ENCODE results near the gene DOK4.

The DOK4 gene

DNA sequence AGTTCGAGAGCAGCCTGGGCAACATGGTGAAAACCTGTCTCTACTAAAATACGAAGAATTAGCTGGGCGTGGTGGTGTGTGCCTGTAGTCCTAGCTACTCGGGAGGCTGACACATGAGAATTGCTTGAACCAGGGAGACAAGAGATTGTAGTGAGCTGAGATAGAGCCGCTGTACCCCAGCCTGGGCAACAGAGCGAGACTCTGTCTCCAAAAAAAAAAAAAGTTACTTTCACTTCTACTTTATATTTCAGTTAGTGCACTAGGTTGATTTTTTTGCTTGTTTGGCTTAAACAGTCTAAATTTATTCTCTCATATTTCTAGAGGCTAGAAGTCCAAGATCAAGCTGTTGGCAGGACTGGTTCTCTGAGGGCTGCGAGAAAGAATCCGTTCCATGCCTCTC lies 36.7 kb upstream of the DOK4 start:
- no peak for DNase-seq
- intact Hi-C loops (cut with DNase I): no loop called here

DNA sequence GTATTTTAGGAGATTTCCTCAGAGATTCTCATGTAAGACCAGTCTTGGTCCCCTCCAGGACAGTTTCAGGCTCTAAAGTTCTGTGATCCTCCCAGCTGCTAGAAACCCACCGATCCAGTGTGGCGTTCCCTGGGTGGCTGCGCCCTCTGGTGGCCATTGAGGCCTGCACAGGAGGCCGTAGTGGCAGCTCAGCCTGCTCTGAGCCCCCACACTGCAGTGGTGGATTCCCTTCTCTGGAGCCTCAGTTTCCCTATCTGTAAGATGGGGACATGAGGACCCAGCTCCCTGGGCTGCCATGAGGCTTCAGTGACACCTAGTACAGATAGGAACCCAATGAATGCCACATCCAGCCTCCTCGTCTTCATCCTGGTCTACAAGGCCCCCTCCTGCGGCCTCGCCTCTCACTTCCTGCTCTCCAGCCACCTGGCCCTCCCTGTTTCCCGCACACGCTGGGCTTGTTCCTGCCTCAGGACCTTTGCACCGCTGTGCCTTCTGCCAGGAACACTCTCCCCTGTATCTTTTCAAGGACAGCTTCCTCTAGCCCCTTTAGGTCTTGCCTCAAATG lies 33.6 kb upstream of the DOK4 start:
- intact Hi-C loops (cut with DNase I): loop anchor here (2.0 kb wide), 2 partner anchors 101 to 219 kb away; no protein-coding TSS in a partner anchor

DNA sequence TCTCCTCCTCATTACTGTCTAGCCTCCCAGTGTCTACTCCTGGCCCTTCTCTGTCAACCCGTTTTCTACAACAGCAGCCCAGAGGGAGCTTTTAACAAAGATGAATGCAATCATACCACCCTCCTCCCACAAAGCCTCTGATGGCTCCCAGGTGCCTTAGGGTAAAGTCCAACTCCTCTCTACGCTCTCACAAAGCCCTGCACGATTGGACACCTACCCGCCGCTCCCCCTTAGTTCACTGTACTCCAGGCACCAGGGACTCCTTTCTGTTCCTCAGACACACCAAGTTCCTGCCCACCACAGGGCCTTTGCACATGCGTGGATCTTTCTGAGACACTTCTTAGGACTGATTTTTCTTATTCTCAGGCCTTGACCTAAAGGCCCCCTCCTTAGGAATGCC lies 32.6 kb upstream of the DOK4 start:
- DNase-seq: no peak
- intact Hi-C loops (cut with DNase I): loop anchor here (2.0 kb wide), 2 partner anchors 100 to 218 kb away; no protein-coding TSS in a partner anchor

More for the DNA sequence above, 33.6 kb upstream of the DOK4 start:
- peak; percentile 67 to 97 (median 85) for DNase-seq

DNA sequence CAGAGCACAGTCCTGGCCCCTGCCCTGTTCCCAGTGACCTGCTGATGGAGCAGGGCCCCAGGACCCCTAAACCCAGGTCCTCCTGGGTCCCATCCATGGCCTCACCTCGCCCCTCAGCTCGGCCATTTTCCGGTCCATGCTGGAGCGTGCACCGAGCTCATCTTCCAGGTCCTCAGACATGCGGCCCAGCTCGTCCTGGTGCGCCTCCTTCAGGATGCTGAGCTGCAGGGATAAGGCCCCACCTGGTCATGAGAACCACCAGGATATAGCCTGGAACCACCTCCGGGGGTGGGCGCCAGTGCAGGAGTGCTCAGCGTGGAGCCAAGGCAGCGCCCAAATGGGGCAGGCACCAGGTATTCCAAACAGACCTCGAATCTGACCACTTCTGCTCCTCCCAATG lies 32.2 kb upstream of the DOK4 start:
- intact Hi-C loops (cut with DNase I): loop anchor here (2.0 kb wide), 2 partner anchors 100 to 218 kb away; no protein-coding TSS in a partner anchor
- no peak for DNase-seq

DNA sequence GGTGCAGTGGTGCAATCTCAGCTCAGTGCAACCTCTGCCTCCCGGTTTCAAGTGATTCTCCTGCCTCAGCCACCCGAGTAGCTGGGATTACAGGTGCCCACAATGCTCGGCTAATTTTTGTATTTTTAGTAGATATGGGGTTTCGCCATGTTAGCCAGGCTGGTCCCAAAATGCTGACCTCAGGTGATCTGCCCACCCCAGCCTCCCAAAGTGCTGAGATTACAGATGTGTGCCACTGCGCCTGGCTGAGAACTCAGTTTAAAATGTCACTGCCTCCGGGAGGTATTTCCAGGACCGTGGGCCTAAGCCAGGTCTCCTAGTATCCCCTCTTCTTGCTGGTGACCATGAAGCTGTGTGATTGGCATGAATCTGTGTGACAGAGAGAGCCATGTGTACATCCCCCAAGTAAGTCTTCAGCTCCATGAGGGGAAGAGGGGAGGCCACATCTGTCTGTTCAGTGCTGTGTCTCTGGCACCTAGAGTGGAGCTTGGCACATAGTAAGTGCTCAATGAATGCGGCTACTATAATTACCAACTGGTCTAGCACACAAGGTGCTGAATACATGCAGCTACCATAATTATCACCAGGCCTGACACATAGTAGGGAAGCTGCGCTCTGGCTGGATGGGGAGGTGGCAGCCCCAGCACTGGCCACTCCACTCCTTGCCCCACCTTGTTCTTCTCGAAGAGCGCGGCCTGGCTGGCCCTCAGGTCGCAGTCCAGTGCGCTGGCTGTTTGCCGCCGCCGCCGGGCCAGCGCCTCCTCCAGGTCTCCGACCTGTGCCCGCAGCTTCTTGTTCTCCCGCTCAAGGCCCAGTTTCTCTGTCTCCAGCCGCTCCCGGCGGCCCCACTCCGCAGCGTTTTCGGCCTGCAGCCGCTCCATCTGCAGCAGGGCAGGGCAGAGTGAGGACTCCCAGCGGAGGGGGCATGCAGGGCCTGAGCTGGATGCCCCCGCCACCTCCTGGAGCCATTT lies 31.4 kb upstream of the DOK4 start:
- no peak for DNase-seq
- intact Hi-C loops (cut with DNase I): loop anchor here (2.0 kb wide), 2 partner anchors 99 to 217 kb away; no protein-coding TSS in a partner anchor

DNA sequence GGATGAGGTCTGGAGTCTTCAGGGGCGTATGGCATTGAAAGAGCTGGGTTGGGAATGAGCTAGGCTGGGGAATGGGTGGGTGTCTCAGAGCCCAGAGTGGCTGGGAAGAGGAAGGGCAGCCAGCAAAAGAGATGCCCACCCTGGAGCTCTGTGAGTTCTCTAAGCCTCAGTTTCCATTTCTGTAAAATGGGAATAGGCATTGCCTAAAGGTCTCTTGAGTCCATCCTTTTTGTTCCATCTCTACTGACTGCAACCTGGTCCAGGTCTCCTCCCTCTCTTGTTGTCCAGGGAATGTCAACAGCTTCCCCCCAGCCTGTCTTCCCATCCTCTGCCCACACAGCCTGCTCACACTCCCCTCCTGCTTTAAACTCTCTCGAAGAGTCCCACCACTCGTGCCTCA lies 30.5 kb upstream of the DOK4 start:
- intact Hi-C loops (cut with DNase I): no loop called here
- no peak for DNase-seq

DNA sequence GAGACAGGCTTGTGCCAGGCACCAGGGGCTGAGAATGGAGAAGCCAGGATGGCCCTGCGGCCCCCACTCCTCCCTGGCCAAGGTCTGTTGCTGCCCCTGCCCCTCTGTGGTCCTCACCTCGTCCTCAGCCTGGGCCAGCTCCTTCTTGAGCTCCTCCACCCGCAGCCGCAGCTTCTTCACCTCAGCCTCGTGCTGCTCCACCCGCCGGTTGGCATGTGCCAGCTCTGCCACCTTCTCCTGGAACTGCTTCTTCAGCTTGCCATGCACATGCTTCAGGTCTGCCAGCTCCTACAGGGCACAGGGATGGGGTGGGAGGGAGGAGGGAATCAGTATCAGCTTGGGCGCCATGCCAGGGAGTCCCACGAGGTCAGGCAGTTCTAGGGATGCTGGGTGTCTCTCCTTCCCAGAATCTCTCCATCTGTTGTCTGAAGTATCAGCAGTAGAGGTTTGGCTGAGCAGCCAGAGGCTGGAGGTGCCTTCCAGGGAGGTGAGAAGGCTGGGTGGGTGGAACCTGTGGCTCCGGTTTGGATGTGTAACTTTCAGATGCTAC lies 30.0 kb upstream of the DOK4 start:
- intact Hi-C loops (cut with DNase I): no loop called here
- peak in 3 of 10 donors; percentile 16 to 77 (median 28) for DNase-seq

DNA sequence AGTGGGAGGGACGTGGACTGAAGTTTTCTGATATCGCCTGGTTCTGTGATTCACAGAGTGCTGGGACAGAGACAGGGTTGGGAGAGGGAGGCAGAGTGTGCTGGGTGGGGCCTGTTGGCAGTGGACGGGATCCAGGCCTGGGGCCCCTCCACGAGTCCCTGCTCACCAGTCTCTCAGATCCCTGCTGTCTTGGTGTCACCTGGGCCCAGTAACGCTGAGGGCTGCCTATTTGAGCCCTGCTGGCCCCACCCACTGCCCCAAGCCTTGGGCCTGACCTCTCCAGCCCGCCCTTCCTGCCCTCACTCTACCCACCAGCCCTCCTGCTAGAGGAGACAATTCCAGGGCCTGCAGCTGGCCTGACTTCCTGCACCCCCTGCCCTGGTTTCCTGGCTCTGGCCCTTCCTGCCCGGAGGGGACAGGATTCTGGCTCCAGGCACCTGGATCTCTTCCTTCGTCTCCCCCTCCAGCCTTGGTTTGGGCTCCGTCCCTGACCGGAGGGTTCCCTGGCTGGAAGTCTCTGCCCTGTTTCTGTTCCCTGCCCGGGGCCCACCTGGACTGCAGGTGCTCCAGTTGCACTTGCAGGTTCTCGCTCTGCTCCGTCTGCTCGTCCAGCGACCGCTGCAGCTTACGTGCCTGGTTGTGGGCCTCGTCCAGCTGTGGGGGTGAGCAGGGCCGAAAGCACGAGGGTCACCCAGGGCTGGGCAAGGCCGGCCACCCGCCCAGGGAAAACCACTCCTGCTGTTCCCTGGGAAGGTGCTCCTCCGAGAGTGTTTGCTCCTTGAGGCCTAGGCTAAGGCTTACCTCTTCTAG lies 28.7 kb upstream of the DOK4 start:
- intact Hi-C loops (cut with DNase I): no loop called here
- peak in 4 of 10 donors; percentile 9 to 74 (median 62) for DNase-seq

DNA sequence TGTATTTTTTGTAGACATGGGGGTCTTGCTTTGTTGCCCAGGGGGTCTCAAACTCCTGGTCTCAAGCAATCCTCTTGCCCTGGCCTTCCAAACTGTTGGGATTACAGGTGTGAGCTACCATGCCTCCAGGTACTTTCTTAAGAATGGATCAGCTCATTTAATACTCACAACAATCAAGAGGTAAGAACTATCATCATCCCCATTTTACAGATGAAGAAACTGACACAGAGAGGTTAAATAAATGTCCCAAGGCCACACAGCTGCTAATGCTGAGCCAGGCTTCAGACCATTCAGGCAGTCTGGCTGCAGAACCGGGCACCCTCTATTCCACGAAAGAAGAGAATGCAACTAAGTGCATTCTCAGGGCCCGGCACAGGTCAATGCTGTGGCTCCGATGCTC lies 28.1 kb upstream of the DOK4 start:
- intact Hi-C loops (cut with DNase I): no loop called here
- DNase-seq: peak in 2 of 10 donors; percentile 1 to 55

DNA sequence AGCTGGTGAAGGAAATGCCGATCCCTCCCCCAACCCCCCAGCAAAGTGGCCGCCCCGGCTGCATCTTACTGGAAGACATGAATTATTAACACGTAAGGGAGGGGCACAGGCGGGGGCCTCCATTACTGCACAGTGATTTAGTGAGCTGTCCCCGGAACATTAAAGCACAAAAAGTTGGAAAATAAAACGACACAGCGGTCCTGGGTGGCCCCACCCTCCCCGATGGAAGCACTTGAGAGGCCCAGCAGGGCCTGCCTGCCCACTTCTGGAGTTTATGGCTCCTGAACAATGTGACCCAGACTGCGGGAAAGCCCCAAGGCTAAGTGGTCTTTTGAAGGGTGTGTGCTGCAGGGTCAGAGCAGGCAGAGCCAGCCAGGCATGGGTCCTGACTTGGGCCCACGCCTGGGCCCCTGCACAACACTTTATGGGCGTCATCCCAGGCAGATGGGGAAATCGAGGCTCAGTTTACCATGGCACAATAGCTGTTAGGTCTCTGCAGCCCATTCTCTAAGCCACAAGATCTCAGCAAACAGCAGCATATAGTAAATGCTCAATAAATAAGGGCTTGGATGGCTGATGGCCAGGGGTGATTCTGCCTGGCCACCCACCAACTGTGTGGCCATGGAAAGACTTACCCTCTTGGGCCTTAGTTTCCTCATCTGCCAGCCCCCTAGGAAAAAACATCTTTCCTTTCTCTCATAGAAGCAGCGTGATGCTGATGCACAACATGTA lies 27.2 kb upstream of the DOK4 start:
- peak in 3 of 10 donors; percentile 27 to 54 (median 50) for DNase-seq
- intact Hi-C loops (cut with DNase I): no loop called here

DNA sequence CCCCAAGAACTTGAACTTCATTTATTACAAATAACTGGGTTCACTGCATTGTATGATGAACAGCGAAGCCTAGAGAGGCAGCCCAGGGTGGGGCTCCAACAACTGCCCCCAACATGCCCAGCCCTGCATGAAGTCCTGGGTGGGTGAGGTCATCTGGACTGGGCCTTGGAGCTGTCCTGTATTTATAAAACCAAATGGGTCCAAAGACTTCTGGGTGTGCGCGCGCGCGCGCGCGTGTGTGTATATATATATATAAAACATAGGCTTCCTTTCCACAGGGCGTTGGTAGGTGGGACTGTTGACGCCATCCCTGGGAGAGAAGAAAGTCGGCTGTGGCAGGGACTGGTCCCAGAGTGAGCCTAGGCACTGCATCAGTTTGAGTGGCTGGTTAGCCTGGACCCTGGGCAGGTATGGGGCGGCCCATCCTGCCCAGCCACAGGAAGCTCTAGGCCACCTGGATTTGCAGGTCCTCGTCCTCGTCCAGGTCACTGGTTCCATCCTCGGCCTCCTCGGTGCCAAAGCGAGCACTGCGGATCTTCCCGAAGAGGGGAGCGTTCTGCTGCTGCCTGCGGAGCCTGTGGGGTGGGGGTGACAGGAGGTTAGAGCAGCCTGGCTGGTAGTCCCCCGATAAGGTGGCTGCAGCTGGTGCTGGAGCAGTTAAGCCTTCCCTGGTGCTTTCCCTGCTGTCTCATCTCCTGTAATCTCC lies 26.2 kb upstream of the DOK4 start:
- intact Hi-C loops (cut with DNase I): no loop called here
- DNase-seq: peak in 3 of 10 donors; percentile 19 to 52 (median 34)

DNA sequence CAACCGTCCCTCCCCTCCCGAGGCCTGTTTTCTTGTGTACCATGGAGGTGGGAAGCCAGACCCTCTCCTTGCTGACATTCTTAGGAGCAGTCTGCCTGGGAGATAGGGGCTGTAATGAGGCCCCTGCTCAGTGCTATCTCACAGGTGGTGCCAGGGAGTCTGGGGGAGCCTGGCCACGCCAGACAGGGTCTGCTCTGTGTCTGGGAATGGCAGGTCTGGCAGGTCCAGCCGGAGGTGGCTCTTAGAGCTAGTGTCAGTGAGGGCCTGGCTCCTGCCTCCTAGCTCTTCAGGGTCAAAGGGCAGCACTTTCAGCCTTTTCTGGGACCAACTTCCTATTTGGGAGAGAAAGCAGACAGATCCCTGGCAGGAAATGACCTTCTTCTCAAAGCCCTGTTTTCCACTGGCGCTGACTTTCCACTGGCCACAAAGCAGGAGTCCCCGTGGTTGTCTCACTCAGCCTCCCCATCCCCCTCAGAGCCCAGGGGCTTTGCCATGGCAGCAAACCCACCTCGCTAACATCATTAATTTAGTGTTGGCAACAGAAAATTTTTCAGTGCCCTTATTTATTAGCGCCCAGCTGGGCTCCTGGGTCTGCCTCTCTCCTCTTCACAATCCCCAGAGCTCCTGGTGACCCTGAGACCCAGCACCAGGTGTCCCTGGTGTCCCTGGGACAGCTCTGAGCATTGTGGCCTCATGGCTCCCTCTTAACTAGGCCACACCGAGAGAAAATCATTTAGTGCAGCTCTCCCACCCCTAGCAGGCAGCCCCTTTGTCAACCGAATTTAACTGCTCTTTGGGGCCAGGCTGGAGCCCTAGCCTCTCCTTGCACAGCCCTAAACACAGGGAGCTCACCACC lies 24.0 kb upstream of the DOK4 start:
- intact Hi-C loops (cut with DNase I): no loop called here
- DNase-seq: peak in 3 of 10 donors; percentile 34 to 60 (median 53)

DNA sequence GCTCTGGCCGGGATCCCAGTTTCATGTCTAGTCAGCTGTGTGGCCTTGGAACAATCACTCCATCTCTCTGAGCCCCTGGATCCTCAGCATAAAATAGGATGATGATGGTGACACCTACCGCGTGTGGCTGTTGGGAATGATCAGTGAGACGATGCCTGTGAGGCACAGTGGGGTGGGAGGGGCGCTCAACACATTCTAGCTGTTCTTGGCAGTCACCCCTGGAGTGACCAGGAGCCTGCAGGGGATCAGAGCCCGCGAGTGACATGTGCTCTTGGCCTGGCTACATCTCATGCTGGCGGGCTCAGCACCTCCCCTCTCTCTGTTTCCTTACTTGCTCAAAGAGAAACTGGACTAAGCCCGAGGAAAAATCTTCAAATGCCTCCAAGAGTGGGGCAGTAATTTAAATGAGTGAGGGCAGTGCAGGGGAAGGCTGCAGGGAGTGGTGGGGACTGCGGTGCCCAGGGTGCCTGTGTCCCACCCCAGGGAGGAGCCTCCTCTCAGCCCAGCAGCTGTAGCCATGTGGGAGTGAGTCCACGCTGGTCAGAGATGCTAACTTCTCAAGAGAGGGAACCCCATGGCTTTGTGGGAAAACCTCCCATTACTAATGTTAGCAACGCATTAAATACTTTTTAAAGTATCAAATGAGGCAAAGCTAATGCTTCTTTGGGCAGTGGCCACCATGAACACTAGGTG lies 23.1 kb upstream of the DOK4 start:
- DNase-seq: peak in 3 of 10 donors; percentile 35 to 48 (median 46)
- intact Hi-C loops (cut with DNase I): no loop called here

DNA sequence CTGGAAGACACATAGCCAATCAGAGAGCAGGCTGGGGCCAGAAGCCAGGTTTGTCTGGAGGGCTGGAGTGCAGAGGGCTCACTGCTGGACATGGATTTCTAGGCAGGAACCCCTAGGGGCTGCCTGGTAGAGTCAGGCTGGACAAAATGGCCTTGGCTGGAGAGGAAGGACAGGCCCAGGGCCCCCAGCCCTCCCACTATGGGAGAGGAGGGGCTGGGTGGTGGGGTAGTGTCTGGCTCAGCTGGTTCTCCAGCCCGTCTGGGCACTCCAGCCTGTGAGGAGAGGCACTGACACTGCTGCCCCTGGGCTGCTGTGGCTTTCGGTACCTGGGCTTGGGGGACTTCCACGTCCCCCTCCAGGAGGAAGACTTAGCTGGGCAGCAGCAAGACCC lies 21.7 kb upstream of the DOK4 start:
- intact Hi-C loops (cut with DNase I): no loop called here
- DNase-seq: peak in 3 of 10 donors; percentile 46 to 62 (median 50)

DNA sequence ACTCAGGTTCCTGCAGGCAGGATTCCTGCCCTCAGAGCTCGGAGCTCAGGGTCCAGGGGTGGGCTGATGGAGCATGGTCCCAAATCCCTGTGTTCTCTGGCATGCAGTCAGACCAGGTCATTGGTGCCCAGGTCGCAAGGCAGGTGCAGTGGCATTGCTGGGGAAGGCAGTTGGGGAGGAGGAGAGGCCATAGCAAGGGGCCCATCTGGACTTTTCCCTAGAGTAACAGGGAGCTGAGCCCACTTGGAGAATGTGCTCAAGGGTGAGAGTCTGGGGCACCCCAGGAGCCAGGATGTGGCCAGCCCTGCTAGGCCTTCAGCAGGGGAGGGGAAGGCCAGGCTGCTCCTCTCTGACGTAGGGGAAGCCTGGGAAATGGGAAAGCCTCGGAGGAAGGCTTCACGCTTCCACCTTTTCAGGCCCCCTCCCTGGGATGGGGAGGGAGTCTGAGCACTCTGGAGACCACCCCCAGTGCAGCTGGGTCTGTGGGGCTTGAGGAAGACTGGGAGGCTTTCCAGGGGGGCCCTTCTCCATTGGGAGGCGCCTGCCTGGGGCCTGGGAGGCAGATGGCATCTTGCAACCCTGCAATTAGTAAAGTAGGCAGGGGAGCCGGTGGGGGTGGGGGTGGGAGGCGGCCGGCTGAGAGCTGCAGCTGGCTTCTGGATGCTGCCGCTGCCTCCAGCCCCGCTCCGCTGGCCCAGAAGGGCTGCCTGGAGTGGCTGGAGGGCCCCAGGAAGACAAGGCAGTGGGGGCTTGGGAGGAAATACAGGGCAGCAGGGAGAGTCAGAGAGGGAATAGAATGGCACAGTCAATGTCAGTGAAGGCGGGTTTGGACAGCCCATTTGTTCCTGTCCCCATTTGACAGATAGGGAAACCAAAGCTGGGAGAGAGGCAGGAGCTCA lies 21.1 kb upstream of the DOK4 start:
- intact Hi-C loops (cut with DNase I): no loop called here
- peak in 3 of 10 donors; percentile 25 to 71 (median 48) for DNase-seq

DNA sequence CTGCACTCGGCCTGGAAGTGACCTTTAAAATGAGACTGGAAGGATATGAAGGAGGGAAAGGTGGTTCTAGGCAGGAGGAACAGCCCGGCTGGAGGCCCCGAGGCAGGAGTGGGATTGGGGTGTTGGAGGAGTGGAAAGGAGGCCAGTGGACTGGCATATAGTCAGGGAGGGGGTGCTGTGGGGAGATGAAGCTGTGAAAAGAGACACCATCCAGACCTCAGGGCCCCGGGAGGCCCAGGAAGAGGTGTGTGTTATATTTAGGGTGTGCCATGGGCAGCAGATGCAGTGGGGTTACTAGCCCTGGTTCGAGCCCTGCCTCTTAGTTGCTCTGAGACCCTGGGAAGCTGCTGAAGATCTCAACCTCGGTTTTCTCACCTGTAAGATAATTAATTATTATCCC lies 18.9 kb upstream of the DOK4 start:
- intact Hi-C loops (cut with DNase I): no loop called here
- DNase-seq: peak in 3 of 10 donors; percentile 16 to 34 (median 21)

Measured in posterior cingulate gyrus (tissue), 11 donors.